Spinal cord (tissue), 10 donors: ENCODE data around the gene ZNF180. TPM values are rescaled to one million over a fixed set of nuclear protein-coding genes. Genes with fewer than 3 reads are reported as not detected.
"Not testable (repeated sequence)": the region's sequence is repeated elsewhere in the genome, so short reads cannot be mapped to it uniquely, and the experiment has no call there.

Experiments
- DNase-seq, 6 donors: peaks; one replicate each; pipeline versions ENCODE4 v3.0.0 to v3.0.0-alpha.2; 2013 to 2015; ENCODE audit warnings: low spot score in 6 of 6, low read depth in 4 of 6
- H3K27ac ChIP-seq: one replicate; pipeline ENCODE4 v1.5.1; 2013; ENCODE audit warnings: low read depth, low read length, control low read depth
- H3K27me3 ChIP-seq: one replicate; pipeline ENCODE4 v1.6.1; 2013; ENCODE audit warnings: low read length; ENCODE audit not compliant: control insufficient read depth, insufficient read depth
- H3K36me3 ChIP-seq: one replicate; pipeline ENCODE4 v1.6.1; 2013; ENCODE audit warnings: low read length; ENCODE audit not compliant: control insufficient read depth, insufficient read depth
- H3K4me1 ChIP-seq: one replicate; pipeline ENCODE4 v1.6.1; 2013; ENCODE audit warnings: low read length; ENCODE audit not compliant: control insufficient read depth, insufficient read depth
- H3K4me3 ChIP-seq: one replicate; pipeline ENCODE4 v1.5.1; 2013; ENCODE audit warnings: low read depth, low read length, control low read depth
- H3K9me3 ChIP-seq: one replicate; pipeline ENCODE4 v1.6.1; 2013; ENCODE audit warnings: low read length; ENCODE audit not compliant: control insufficient read depth, insufficient read depth
- WGBS: methylation state at CpG from one replicate; pipeline ENCODE4 v1.1.5; 2013; ENCODE audit warnings: missing lambda C conversion rate; ENCODE audit not compliant: insufficient coverage; 5-methylcytosine and 5-hydroxymethylcytosine counted together
- long read RNA-seq, 4 donors: transcript quantifications; one replicate each; lab custom pipeline, GENCODE V29; 2026
- polyA plus RNA-seq, 2 donors: library from polyadenylated mRNA; unstranded; fragments of 120-200 nt; gene quantifications; one replicate each; pipeline ENCODE4 v1.2.1, GENCODE V29; 2013; ENCODE audit not compliant: insufficient read length in 2 of 2
- total RNA-seq, 2 donors: library from RNA; depleted of rRNA in 1 of 2; stranded (reverse); fragments of 120-200 nt in 1 of 2; fragments of >200 nt in 1 of 2; gene quantifications; one replicate each; pipeline versions ENCODE4 v1.2.3 to v1.2.4, GENCODE V29; 2013 to 2014
- donor health status: healthy.

The ZNF180 gene
- total RNA-seq (10 to 100 TPM; 15.5 to 15.8 TPM), polyA plus RNA-seq (10 to 100 TPM in 1 of 2 donors, 1 to 10 TPM in 1; 9.0 to 12.5 TPM)
- long read RNA-seq, donor 1, partial matches to known transcripts, result 0 of 3 reads
- long read RNA-seq, donor 1, other reads (novel, unspliced or antisense), result 0 of 3 reads
- long read RNA-seq, donor 2, result 0 reads
- long read RNA-seq, donor 3, partial matches to known transcripts, result 0 of 1 reads
- long read RNA-seq, donor 3, other reads (novel, unspliced or antisense), result 0 of 1 reads
- long read RNA-seq, donor 4, partial matches to known transcripts, result 0 of 3 reads
- long read RNA-seq, donor 4, other reads (novel, unspliced or antisense), result 0 of 3 reads

- Histone ChIP-seq H3K4me3 (peak within 1 kb of the TSS; percentile 79), H3K4me1 (peaks cover 23% of the 10 kb centered on the region), H3K27me3 (no peaks in the 10 kb centered on the region), H3K27ac (peak within 1 kb of the TSS; percentile 91), H3K36me3 (peaks cover 25% of the 10 kb centered on the region), H3K9me3 (peaks cover 7% of the 10 kb centered on the region)
- under 1% methylated on average over 72 of the region's 78 CpGs for WGBS
- peak; percentile 94 to 99 (median 96) for DNase-seq
Observed at GRCh38 chr19:44499962-44500949, at the start of gene ZNF180. TSS of gene ZNF180 (minus strand) at chr19:44500522. CDS start at chr19:44497334, 3,188 bp downstream.

DNA sequence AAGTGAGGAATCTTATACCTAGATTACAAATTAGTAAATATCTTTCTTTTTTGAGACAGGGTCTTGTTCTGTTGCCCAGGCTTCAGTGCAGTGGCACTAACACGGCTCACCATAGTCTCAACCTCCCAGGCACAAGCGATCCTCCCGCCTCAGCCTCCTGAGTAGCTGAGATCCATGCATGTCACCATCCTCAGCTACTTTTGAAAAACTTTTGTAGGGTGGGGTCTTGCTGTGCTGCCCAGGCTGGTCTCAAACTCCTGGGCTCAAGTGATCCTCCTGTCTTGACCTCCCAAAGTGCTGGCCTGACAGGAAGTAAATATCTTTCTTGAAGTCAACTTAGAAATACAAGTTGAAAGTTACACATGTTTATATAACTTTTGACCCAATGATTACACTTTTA is 49.2 kb upstream of the ZNF180 start:
- no peak for DNase-seq
- H3K9me3 ChIP-seq, result no peaks in the 10 kb centered on the region
- no peak overlapping the region for H3K4me3 ChIP-seq
- no peaks in the 10 kb centered on the region for H3K27me3 ChIP-seq
- no peaks in the 10 kb centered on the region for H3K36me3 ChIP-seq
- no peak overlapping the region for H3K27ac ChIP-seq
- 100% methylated on average over 2 of the region's 3 CpGs for WGBS
- H3K4me1 ChIP-seq, result no peaks in the 10 kb centered on the region

- Histone ChIP-seq H3K27me3 (no peaks in the 10 kb centered on the region), H3K27ac (no peak overlapping the region), H3K9me3 (no peaks in the 10 kb centered on the region), H3K4me1 (no peaks in the 10 kb centered on the region), H3K4me3 (no peak overlapping the region), H3K36me3 (no peaks in the 10 kb centered on the region)
- 100% methylated on average over 2 of the region's 4 CpGs for WGBS
- no peak for DNase-seq
Observed at GRCh38 chr19:44548736-44549135, 48.4 kb upstream of the ZNF180 start.

DNA sequence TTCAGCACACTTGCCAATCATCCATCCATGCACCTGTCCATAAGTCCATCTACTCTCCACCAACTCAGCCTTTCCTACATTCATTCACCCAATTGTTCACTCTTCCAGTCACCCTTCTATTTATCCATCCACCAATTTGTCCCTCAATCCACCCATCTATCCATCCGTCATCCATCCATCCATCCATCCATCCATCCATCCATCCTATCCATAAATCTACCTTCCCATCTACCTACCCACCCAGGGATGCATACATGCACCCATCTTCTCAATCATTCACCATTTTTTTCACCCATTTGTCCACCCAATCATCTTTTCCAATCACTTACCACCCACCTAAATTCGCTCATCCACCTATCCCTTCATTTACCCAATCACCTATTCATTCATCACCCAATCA is 43.7 kb upstream of the ZNF180 start:
- Histone ChIP-seq H3K4me1 (no peaks in the 10 kb centered on the region), H3K9me3 (no peaks in the 10 kb centered on the region), H3K27ac (no peak overlapping the region), H3K27me3 (no peaks in the 10 kb centered on the region), H3K36me3 (no peaks in the 10 kb centered on the region), H3K4me3 (no peak overlapping the region)
- WGBS, result 63% methylated on average over 2 of the region's 2 CpGs
- DNase-seq, result no peak

DNA sequence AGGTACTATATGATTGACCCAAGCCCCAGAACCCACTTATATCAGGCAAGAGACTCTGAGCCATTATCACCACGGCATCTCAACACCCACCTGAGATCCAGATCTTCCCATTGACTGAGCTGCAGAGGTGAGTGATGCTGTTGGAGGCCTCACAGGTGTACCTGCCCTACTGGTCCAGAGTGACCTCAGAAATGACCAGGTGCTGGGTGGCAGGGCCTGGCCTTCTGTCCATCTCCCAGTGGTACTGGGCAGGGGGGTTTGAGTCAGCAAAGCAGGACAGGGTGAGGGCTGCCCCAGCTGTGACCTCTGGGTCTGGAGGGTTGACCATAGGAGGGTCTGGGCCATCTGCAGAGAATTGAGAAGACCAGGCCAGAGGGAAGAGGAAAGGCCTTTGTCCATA is 42.3 kb upstream of the ZNF180 start:
- no peaks in the 10 kb centered on the region for H3K27me3 ChIP-seq
- no peak for DNase-seq
- WGBS, result no CpG with 5 or more reads among the region's 1 CpG
- no peaks in the 10 kb centered on the region for H3K4me1 ChIP-seq
- H3K9me3 ChIP-seq, result no peaks in the 10 kb centered on the region
- no peaks in the 10 kb centered on the region for H3K36me3 ChIP-seq
- no peak overlapping the region for H3K27ac ChIP-seq
- no peak overlapping the region for H3K4me3 ChIP-seq

GRCh38 chr19:44540736-44541135 is 40.4 kb upstream of the ZNF180 start:
- 73% methylated on average over 7 of the region's 8 CpGs for WGBS
- Histone ChIP-seq H3K4me3 (no peak overlapping the region), H3K27me3 (no peaks in the 10 kb centered on the region), H3K27ac (no peak overlapping the region), H3K36me3 (no peaks in the 10 kb centered on the region), H3K9me3 (no peaks in the 10 kb centered on the region), H3K4me1 (no peaks in the 10 kb centered on the region)
- DNase-seq, result no peak

- 79% methylated on average over 3 of the region's 6 CpGs for WGBS
- no peak for DNase-seq
- H3K27me3 ChIP-seq, result no peaks in the 10 kb centered on the region
- H3K27ac ChIP-seq, result no peak overlapping the region
- H3K9me3 ChIP-seq, result no peaks in the 10 kb centered on the region
- H3K4me1 ChIP-seq, result no peaks in the 10 kb centered on the region
- H3K36me3 ChIP-seq, result no peaks in the 10 kb centered on the region
- no peak overlapping the region for H3K4me3 ChIP-seq
Observed at GRCh38 chr19:44539991-44540390, 39.7 kb upstream of the ZNF180 start.

DNA sequence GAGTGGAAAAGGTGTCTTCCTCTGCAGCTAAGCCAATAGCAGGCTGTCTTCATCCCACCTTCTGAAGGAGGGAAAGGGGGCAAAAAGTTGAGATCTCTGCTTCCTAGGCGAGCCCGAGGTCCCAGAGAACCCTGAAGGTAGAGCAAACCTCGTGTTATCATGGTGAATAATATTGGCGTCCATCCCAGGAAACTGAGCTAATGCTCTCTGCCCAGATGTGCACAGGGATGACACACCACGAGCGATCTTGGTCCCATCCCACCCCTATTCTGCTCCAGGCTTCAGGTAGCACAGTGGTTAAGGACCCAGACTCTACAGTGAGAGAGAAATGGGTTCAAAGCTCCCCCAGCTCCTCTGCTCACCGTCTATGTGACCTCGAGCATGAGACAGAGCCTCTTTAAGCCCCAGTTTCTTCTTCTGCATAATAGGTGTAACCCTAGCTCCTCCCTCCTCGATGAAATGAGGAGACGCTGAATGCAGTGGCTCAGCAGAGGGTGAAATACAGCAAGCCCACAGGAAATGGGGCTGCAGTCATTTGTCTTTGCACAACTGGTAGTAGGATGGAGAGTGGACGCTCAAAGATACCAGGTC is 39.0 kb upstream of the ZNF180 start:
- Histone ChIP-seq H3K4me3 (no peak overlapping the region), H3K27ac (no peak overlapping the region), H3K4me1 (no peaks in the 10 kb centered on the region), H3K27me3 (no peaks in the 10 kb centered on the region), H3K9me3 (no peaks in the 10 kb centered on the region), H3K36me3 (no peaks in the 10 kb centered on the region)
- DNase-seq, result no peak
- WGBS, result 79% methylated on average over 10 of the region's 11 CpGs

- not testable (repeated sequence) for H3K36me3 ChIP-seq, H3K27ac ChIP-seq, H3K27me3 ChIP-seq, DNase-seq, H3K9me3 ChIP-seq, H3K4me1 ChIP-seq, H3K4me3 ChIP-seq
- WGBS, result 62% methylated on average over 2 of the region's 3 CpGs
Observed at GRCh38 chr19:44535361-44535760, 35.0 kb upstream of the ZNF180 start.
